OCI-M2 (cell line): ENCODE results near the gene FGD2.
A peak's percentile ranks its signal among the peaks of the same experiment; 100 is the strongest.

Source experiments
- DNase-seq: peaks from one replicate; lab custom pipeline; 2025; ENCODE audit not compliant: unreplicated experiment; lab: John Stamatoyannopoulos, UW

Gene FGD2

GRCh38 chr6:36970892-36971842 is 34.3 kb upstream of the FGD2 start:
- DNase-seq, result no peak

GRCh38 chr6:36971921-36972673 is 33.4 kb upstream of the FGD2 start:
- no peak for DNase-seq

- DNase-seq, result no peak
These were observed 32.3 kb upstream of the FGD2 start for GRCh38 chr6:36973190-36973589.

GRCh38 chr6:36973647-36974046 is 31.8 kb upstream of the FGD2 start:
- no peak for DNase-seq

- DNase-seq, result no peak
These were observed 30.0 kb upstream of the FGD2 start for GRCh38 chr6:36975231-36976006.

- DNase-seq, result no peak
These were observed 29.5 kb upstream of the FGD2 start for GRCh38 chr6:36976007-36976264.

- no peak for DNase-seq
These were observed 28.9 kb upstream of the FGD2 start for GRCh38 chr6:36976509-36976908.

GRCh38 chr6:36976931-36977330 is 28.5 kb upstream of the FGD2 start:
- no peak for DNase-seq

- no peak for DNase-seq
These were observed 27.9 kb upstream of the FGD2 start for GRCh38 chr6:36977470-36977941.

- DNase-seq, result no peak
These were observed 26.8 kb upstream of the FGD2 start for GRCh38 chr6:36978421-36979346.

GRCh38 chr6:36979347-36979742 is 26.1 kb upstream of the FGD2 start:
- no peak for DNase-seq

- DNase-seq, result no peak
These were observed 25.3 kb upstream of the FGD2 start for GRCh38 chr6:36980129-36980528.

GRCh38 chr6:36980876-36981619 is 24.4 kb upstream of the FGD2 start:
- DNase-seq, result no peak

- DNase-seq, result no peak
These were observed 21.9 kb upstream of the FGD2 start for GRCh38 chr6:36983538-36983937.

GRCh38 chr6:36984581-36985416 is 20.7 kb upstream of the FGD2 start:
- DNase-seq, result no peak

GRCh38 chr6:36985417-36985807 is 20.0 kb upstream of the FGD2 start:
- DNase-seq, result no peak

- DNase-seq, result peak; percentile 79
These were observed 19.4 kb upstream of the FGD2 start, which contains the start of gene MTCH1 for GRCh38 chr6:36985808-36986703. Gene MTCH1 (minus strand): TSS chr6:36986196. CDS start chr6:36986173, 23 bp downstream.

GRCh38 chr6:36986704-36987047 is 18.8 kb upstream of the FGD2 start:
- DNase-seq, result no peak
